Measurements from ENCODE around the gene PDIA3. TPM values are rescaled to one million over a fixed set of nuclear protein-coding genes. Genes with fewer than 3 reads are reported as not detected.

Gene PDIA3
- total and polyA plus RNA-seq, 2 of the 13 experiments (the other 11 are each of a cell fraction or from before 2014, with no cell fraction given): 238 to 433 TPM

- no peak for TF ChIP-seq HMG20A (CRISPR knock-in tag; IDR thresholded peaks at IDR 0.05; ENCODE audit: borderline replicate concordance)
- no peak for TF ChIP-seq PBX3 (CRISPR knock-in tag; IDR thresholded peaks at IDR 0.05; ENCODE audit: borderline replicate concordance)
- TF ChIP-seq RXRB (CRISPR knock-in tag; IDR thresholded peaks at IDR 0.05; ENCODE audit: borderline replicate concordance): peak; percentile 41; the same call in 1 of the 2 replicates
- TF ChIP-seq TP53 (CRISPR knock-in tag; conservative IDR thresholded peaks at IDR 0.05): no peak
- TF ChIP-seq ZBTB8A (CRISPR knock-in tag; IDR thresholded peaks at IDR 0.05; ENCODE audit: borderline replicate concordance, low read depth): no peak
- no peak; the same call in 1 of the 2 replicates for TF ChIP-seq ZSCAN9 (CRISPR knock-in tag; IDR thresholded peaks at IDR 0.05; ENCODE audit: borderline replicate concordance)
- TF ChIP-seq CC2D1A (CRISPR knock-in tag; IDR thresholded peaks at IDR 0.05): no peak
- TF ChIP-seq ZBTB42 (CRISPR knock-in tag; IDR thresholded peaks at IDR 0.05): no peak
- no peak for TF ChIP-seq SKI (IDR thresholded peaks at IDR 0.05; ENCODE audit: partially characterized antibody)
- TF ChIP-seq ZNF546 (CRISPR knock-in tag; conservative IDR thresholded peaks at IDR 0.05): no peak
- 0 out of 2 replicates have a peak, but pooled peaks have one; percentile 44 for TF ChIP-seq ZNF292 (CRISPR knock-in tag; IDR thresholded peaks at IDR 0.05; ENCODE audit: borderline replicate concordance, low read depth)
- TF ChIP-seq CENPT (CRISPR knock-in tag; IDR thresholded peaks at IDR 0.05; ENCODE audit: low read depth): no peak
- no peak for TF ChIP-seq ZBTB25 (CRISPR knock-in tag; IDR thresholded peaks at IDR 0.05)
- no peak for TF ChIP-seq CAMTA2 (CRISPR knock-in tag; IDR thresholded peaks at IDR 0.05; ENCODE audit: borderline replicate concordance)
- peak; percentile 79 for TF ChIP-seq ZNF781 (CRISPR knock-in tag; IDR thresholded peaks at IDR 0.05; ENCODE audit: borderline replicate concordance, not compliant biosample characterization)
- TF ChIP-seq SNRNP70 (IDR thresholded peaks at IDR 0.05; ENCODE audit: low read depth, low read length): no peak
- no peak for TF ChIP-seq TOPORS (CRISPR knock-in tag; IDR thresholded peaks at IDR 0.05)
- no peak for TF ChIP-seq ZUFSP (CRISPR knock-in tag; IDR thresholded peaks at IDR 0.05; ENCODE audit: borderline replicate concordance)
- TF ChIP-seq ZSCAN22 (CRISPR knock-in tag; IDR thresholded peaks at IDR 0.05): peak; percentile 56; the same call in 1 of the 2 replicates
- TF ChIP-seq RBM39 (IDR thresholded peaks at IDR 0.05; ENCODE audit: low read depth, low read length, poor library complexity, severe bottlenecking): peak; percentile 53
- TF ChIP-seq ZSCAN30 (CRISPR knock-in tag; IDR thresholded peaks at IDR 0.05): no peak
- no peak for TF ChIP-seq PRPF4 (IDR thresholded peaks at IDR 0.05; ENCODE audit: low read depth, low read length, poor library complexity, severe bottlenecking)
- no peak; the same call in 1 of the 2 replicates for TF ChIP-seq ZNF329 (CRISPR knock-in tag; IDR thresholded peaks at IDR 0.05; ENCODE audit: low read depth)
- no peak for TF ChIP-seq ZFP36L1 (CRISPR knock-in tag; IDR thresholded peaks at IDR 0.05)
These were observed 31.2 kb downstream of the PDIA3 start (continued) for GRCh38 chr15:43777267-43777914.

All from HepG2 (cell line).